Muscle of leg (tissue), 11 donors: ENCODE measurements around the gene STUM. TPM values are rescaled to one million over a fixed set of nuclear protein-coding genes. Genes with fewer than 3 reads are reported as not detected.

Experiments
- DNase-seq: peaks from one replicate; pipeline ENCODE4 v3.0.0; 2013
- H3K27ac ChIP-seq: one replicate; pipeline ENCODE4 v1.5.1; 2013; ENCODE audit warnings: mild to moderate bottlenecking, low read length, control low read depth
- H3K27me3 ChIP-seq: one replicate; pipeline ENCODE4 v1.6.1; 2013; ENCODE audit warnings: low read length; ENCODE audit not compliant: control insufficient read depth, insufficient read depth
- H3K36me3 ChIP-seq: one replicate; pipeline ENCODE4 v1.6.1; 2013; ENCODE audit warnings: low read length; ENCODE audit not compliant: control insufficient read depth, insufficient read depth
- H3K4me1 ChIP-seq: one replicate; pipeline ENCODE4 v1.6.1; 2013; ENCODE audit warnings: low read length; ENCODE audit not compliant: control insufficient read depth, insufficient read depth
- H3K4me3 ChIP-seq: one replicate; pipeline ENCODE4 v1.5.1; 2013; ENCODE audit warnings: low read length, control low read depth
- H3K9me3 ChIP-seq: replicated peaks from 2 replicates; pipeline ENCODE4 v1.6.1; 2013; ENCODE audit warnings: low read depth, low read length; ENCODE audit not compliant: control insufficient read depth
- WGBS: methylation state at CpG from one replicate; pipeline ENCODE4 v1.1.5; 2013; ENCODE audit warnings: missing lambda C conversion rate; ENCODE audit not compliant: insufficient coverage; 5-methylcytosine and 5-hydroxymethylcytosine counted together
- polyA plus RNA-seq, 8 donors: library from polyadenylated mRNA; unstranded; fragments of 120-200 nt; gene quantifications; one replicate each; pipeline versions ENCODE4 v1.2.1 to v1.2.3, GENCODE V29; 2013; ENCODE audit warnings: inconsistent platforms in 1 of 8, low replicate concordance in 1 of 8; ENCODE audit not compliant: insufficient read length in 8 of 8, insufficient read depth in 1 of 8
- total RNA-seq: library from RNA; stranded (reverse); fragments of 120-200 nt; gene quantifications from one replicate; pipeline ENCODE4 v1.2.4, GENCODE V29; 2013

STUM gene
- total and polyA plus RNA-seq, 9 donors, result 4.7 to 14.6 (median 9.2) TPM

- H3K36me3 ChIP-seq, result peaks cover 14% of the 10 kb centered on the region
- no peaks in the 10 kb centered on the region for H3K9me3 ChIP-seq
- no peak for DNase-seq
- H3K4me1 ChIP-seq, result peaks cover 46% of the 10 kb centered on the region
- no peak overlapping the region for H3K27ac ChIP-seq
- no peak overlapping the region for H3K4me3 ChIP-seq
- H3K27me3 ChIP-seq, result no peaks in the 10 kb centered on the region
- 87% methylated on average over 11 of the region's 18 CpGs for whole genome bisulfite sequencing
These were observed 80.8 kb downstream of the STUM start for GRCh38 chr1:226629210-226629895.

DNA sequence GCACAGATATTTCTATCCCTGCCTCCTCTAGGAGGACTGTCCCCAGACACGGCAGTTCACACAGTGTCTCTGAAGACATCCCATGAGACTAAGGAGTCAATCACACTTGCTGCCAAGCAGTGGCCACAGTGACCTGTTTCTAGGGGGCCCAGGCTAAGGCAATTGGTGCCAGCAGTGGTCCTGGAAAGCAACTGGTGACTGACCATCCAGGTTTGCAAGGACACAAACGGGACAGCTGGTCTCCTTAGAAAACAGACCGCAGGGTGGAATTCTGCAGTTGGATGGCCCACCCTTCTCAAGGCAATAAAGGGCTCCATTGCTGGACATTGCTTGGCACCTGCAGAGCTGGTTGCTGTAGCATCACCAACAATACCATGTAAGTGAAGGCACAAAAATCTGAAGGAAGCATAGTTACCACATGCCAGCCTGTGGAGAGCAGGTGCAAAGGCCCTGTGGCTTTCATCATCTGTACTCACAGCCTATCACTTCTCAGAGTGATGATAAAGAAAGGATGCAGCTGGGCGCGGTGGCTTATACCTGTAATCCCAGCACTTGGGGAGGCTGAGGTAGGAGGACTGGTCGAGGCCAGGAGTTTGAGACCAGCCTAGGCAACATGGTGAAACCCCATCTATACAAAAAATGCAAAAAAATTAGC is 81.5 kb downstream of the STUM start:
- Histone ChIP-seq H3K27me3 (no peaks in the 10 kb centered on the region), H3K4me3 (no peak overlapping the region), H3K9me3 (no peaks in the 10 kb centered on the region), H3K4me1 (peaks cover 46% of the 10 kb centered on the region), H3K27ac (no peak overlapping the region), H3K36me3 (peaks cover 17% of the 10 kb centered on the region)
- no peak for DNase-seq
- 80% methylated on average over 2 of the region's 6 CpGs for WGBS

GRCh38 chr1:226630592-226630991 is 82.0 kb downstream of the STUM start:
- Histone ChIP-seq H3K36me3 (peaks cover 17% of the 10 kb centered on the region), H3K9me3 (no peaks in the 10 kb centered on the region), H3K27ac (no peak overlapping the region), H3K4me3 (no peak overlapping the region), H3K27me3 (no peaks in the 10 kb centered on the region), H3K4me1 (peaks cover 46% of the 10 kb centered on the region)
- no peak for DNase-seq
- WGBS, result 100% methylated on average over 2 of the region's 3 CpGs

DNA sequence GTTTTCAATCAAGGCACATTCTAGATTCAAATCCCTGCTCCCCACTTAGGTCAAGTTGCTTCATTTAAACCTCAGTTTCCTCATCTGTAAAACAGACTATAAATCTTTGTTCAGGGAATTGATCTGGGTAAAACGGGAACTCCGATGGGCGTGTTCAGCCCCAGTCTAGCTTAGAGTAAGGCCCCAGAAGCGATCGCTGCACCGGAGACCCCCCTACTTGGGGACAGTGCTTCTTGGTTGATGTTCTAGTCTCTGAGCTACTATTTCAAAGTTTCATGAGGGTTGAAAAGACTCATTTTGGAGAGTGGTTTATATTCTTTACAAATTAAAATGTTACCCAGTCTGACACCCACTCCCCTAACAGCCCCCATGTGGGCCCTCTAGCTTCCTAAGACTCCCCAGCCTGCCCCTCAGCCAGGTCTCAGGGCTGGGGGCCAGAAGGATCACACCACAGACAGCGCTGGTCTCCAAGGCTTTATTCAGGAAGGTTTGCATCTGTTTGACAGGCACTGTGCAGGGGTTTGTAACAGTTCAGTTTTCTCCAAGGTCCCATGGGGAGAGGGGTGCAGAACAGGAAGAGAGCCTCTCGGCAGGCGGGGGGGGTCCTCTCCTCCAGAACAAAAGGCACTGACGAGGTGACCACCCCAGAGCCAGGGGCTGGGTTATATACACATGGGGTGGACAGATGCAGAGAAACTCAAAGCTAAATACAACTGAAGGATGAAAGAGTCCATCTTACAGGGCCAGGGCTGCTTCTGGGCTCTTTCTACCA is 82.9 kb downstream of the STUM start:
- Histone ChIP-seq H3K9me3 (no peaks in the 10 kb centered on the region), H3K27ac (no peak overlapping the region), H3K4me3 (no peak overlapping the region), H3K4me1 (peaks cover 47% of the 10 kb centered on the region), H3K36me3 (peaks cover 25% of the 10 kb centered on the region), H3K27me3 (no peaks in the 10 kb centered on the region)
- WGBS, result 47% methylated on average over 2 of the region's 10 CpGs
- DNase-seq, result no peak

DNA sequence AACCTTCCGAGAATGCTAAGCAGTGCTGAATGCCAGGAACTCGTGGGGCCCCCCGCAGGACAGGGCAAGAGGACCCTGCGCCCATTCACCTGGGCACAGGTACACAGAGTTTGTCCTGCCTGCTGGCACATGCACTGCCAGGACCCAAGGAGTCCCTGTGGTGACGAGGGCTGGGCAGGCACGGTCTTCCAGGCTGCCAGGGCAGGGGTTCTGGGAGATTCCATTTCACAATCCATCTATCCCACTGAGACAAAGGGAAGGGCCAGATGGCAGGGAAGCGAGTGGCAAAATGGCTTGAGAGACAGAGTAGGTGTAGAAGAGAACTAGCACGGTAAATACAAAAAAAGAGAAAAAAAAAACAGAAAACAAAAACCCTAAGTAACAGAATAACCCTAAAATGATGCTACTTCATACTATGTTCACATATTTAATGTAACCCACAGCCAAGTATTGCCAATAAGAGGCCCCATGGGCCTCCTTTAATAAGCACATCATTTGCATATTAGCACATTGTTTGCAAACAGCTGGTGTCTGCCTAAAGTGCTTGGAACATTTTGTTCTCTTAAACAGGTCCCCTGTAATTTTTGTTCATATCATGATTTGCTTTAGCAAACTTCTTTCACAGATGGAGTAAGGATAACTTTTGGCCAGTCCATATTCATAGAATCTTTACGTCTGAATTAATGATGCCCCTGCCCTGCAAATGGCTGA is 83.8 kb downstream of the STUM start:
- no peak overlapping the region for H3K4me3 ChIP-seq
- peaks cover 50% of the 10 kb centered on the region for H3K4me1 ChIP-seq
- H3K27ac ChIP-seq, result no peak overlapping the region
- 60% methylated on average over 5 of the region's 9 CpGs for WGBS
- no peaks in the 10 kb centered on the region for H3K27me3 ChIP-seq
- peaks cover 31% of the 10 kb centered on the region for H3K36me3 ChIP-seq
- no peak for DNase-seq
- no peaks in the 10 kb centered on the region for H3K9me3 ChIP-seq

GRCh38 chr1:226632922-226633351 is 84.4 kb downstream of the STUM start:
- Histone ChIP-seq H3K27me3 (no peaks in the 10 kb centered on the region), H3K9me3 (no peaks in the 10 kb centered on the region), H3K36me3 (peaks cover 34% of the 10 kb centered on the region), H3K4me3 (no peak overlapping the region), H3K4me1 (peaks cover 51% of the 10 kb centered on the region), H3K27ac (no peak overlapping the region)
- no peak for DNase-seq
- no CpG with 5 or more reads among the region's 10 CpGs for WGBS

DNA sequence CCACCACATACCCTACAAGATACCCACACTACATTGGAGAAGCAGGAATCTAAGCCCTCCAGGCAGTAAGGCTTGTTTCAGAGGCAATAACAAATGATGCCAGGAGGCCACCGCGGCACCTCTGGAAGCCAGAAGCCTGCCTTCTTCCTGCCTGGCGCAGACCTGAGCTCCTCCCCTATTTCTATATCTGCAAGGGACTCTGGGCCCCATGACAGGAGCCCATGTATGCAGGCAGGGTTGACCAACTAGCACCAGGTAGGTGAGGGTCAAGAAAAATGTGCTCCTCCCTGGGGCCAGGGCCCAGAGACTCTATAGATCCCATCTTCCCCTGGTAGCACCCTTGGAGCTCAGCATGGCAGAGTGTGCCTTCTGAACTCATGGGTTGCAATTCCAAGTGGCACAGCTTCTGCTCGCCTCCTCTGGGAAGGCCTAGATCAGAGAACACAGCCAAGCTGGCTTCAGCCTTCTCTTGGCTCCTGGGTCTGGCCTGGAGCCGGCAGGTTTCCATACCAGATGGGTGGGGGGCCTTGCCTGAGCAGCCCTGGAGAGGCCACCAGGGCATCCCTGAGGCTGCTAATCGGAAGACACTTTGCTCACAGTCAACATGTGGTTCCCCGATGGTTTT is 85.1 kb downstream of the STUM start:
- no peak for DNase-seq
- Histone ChIP-seq H3K27me3 (no peaks in the 10 kb centered on the region), H3K36me3 (peaks cover 34% of the 10 kb centered on the region), H3K27ac (no peak overlapping the region), H3K9me3 (no peaks in the 10 kb centered on the region), H3K4me1 (peaks cover 51% of the 10 kb centered on the region), H3K4me3 (no peak overlapping the region)
- 28% methylated on average over 4 of the region's 7 CpGs for WGBS

GRCh38 chr1:226634166-226634588 is 85.6 kb downstream of the STUM start:
- H3K36me3 ChIP-seq, result peaks cover 34% of the 10 kb centered on the region
- no peaks in the 10 kb centered on the region for H3K9me3 ChIP-seq
- 8% methylated on average over 5 of the region's 6 CpGs for WGBS
- DNase-seq, result peak; percentile 73
- no peaks in the 10 kb centered on the region for H3K27me3 ChIP-seq
- H3K4me1 ChIP-seq, result peaks cover 48% of the 10 kb centered on the region
- H3K4me3 ChIP-seq, result no peak overlapping the region
- no peak overlapping the region for H3K27ac ChIP-seq

GRCh38 chr1:226634611-226635246 is 86.2 kb downstream of the STUM start:
- Histone ChIP-seq H3K9me3 (no peaks in the 10 kb centered on the region), H3K36me3 (peaks cover 40% of the 10 kb centered on the region), H3K27me3 (no peaks in the 10 kb centered on the region), H3K4me1 (peaks cover 52% of the 10 kb centered on the region), H3K27ac (no peak overlapping the region), H3K4me3 (no peak overlapping the region)
- WGBS, result 93% methylated on average over 15 of the region's 22 CpGs
- DNase-seq, result peak; percentile 7
